ENCODE results near the gene VWC2.

GRCh38 chr7:49783446-49783845 is 10.0 kb downstream of the VWC2 start:
- TF ChIP-seq NR2F1 (conservative IDR thresholded peaks at IDR 0.05) = no peak
- no peak for TF ChIP-seq CTCF (IDR thresholded peaks at IDR 0.05 in 2 of 3, conservative IDR thresholded peaks at IDR 0.05 in 1 of 3; ENCODE audit: control insufficient read depth in 2 of 3, extremely low read depth in 1 of 3, insufficient read depth in 1 of 3, low read depth in 3 of 3, low read length in 3 of 3)
- TF ChIP-seq HDAC6 (IDR thresholded peaks at IDR 0.05; ENCODE audit: unreplicated experiment) = no peak
- TF ChIP-seq, protein P1, sequence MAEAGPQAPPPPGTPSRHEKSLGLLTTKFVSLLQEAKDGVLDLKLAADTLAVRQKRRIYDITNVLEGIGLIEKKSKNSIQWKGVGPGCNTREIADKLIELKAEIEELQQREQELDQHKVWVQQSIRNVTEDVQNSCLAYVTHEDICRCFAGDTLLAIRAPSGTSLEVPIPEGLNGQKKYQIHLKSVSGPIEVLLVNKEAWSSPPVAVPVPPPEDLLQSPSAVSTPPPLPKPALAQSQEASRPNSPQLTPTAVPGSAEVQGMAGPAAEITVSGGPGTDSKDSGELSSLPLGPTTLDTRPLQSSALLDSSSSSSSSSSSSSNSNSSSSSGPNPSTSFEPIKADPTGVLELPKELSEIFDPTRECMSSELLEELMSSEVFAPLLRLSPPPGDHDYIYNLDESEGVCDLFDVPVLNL (IDR thresholded peaks at IDR 0.05; ENCODE audit: low read depth, low read length) = no peak
- TF ChIP-seq ZBTB40 (IDR thresholded peaks at IDR 0.05; ENCODE audit: borderline replicate concordance) = no peak
- TF ChIP-seq POLR2A (IDR thresholded peaks at IDR 0.05; ENCODE audit: low read depth, low read length) = no peak
- TF ChIP-seq HDAC2 (IDR thresholded peaks at IDR 0.05) = no peak
- no peak for TF ChIP-seq POLR2AphosphoS2 (IDR thresholded peaks at IDR 0.05; ENCODE audit: low read depth, low read length)
